Mesendoderm (in vitro differentiated cells): Measurements from ENCODE around the gene P3H2.

Experiments used
- DNase-seq: peaks from one replicate; pipeline ENCODE4 v3.0.0; 2013
- H2AK5ac ChIP-seq: 2 replicates; pipeline ENCODE4 v1.6.1; 2013; ENCODE audit warnings: low read length, inconsistent platforms
- H2BK120ac ChIP-seq: 2 replicates; pipeline ENCODE4 v1.6.1; 2013; ENCODE audit warnings: low read depth, mild to moderate bottlenecking, low read length, moderate library complexity, mixed read lengths
- H2BK15ac ChIP-seq: replicated peaks from 2 replicates; pipeline ENCODE4 v1.6.1; 2013; ENCODE audit warnings: low read depth, mild to moderate bottlenecking, moderate library complexity
- H2BK5ac ChIP-seq: 2 replicates; pipeline ENCODE4 v1.6.1; 2013; ENCODE audit warnings: low read length, inconsistent platforms
- H3K18ac ChIP-seq: 2 replicates; pipeline ENCODE4 v1.6.1; 2013; ENCODE audit warnings: mild to moderate bottlenecking, low read length, mixed read lengths
- H3K23ac ChIP-seq: one replicate; pipeline ENCODE4 v1.6.1; 2013; ENCODE audit warnings: low read length
- H3K27ac ChIP-seq: 2 replicates; pipeline ENCODE4 v1.5.1; 2013; ENCODE audit warnings: low read depth, mild to moderate bottlenecking, inconsistent platforms, low read length, moderate library complexity
- H3K27me3 ChIP-seq: 2 replicates; pipeline ENCODE4 v1.6.1; 2013; ENCODE audit warnings: low read length, control low read depth, mild to moderate bottlenecking, inconsistent platforms; ENCODE audit not compliant: insufficient read depth, poor library complexity
- H3K36me3 ChIP-seq: 2 replicates; pipeline ENCODE4 v1.6.1; 2013; ENCODE audit warnings: low read length, inconsistent platforms; ENCODE audit not compliant: control insufficient read depth, insufficient read depth
- H3K4ac ChIP-seq: one replicate; pipeline ENCODE4 v1.6.1; 2013; ENCODE audit warnings: low read depth, mild to moderate bottlenecking, low read length, moderate library complexity
- H3K4me1 ChIP-seq: 2 replicates; pipeline ENCODE4 v1.6.1; 2013; ENCODE audit warnings: low read depth, low read length, inconsistent platforms; ENCODE audit not compliant: control insufficient read depth
- H3K4me2 ChIP-seq: 2 replicates; pipeline ENCODE4 v1.6.1; 2013; ENCODE audit warnings: low read length
- H3K4me3 ChIP-seq: 2 replicates; pipeline ENCODE4 v1.5.1; 2013; ENCODE audit warnings: mild to moderate bottlenecking, low read length
- H3K56ac ChIP-seq: one replicate; pipeline ENCODE4 v1.6.1; 2013; ENCODE audit warnings: low read length
- H3K79me1 ChIP-seq: 2 replicates; pipeline ENCODE4 v1.6.1; 2013; ENCODE audit warnings: low read length, inconsistent platforms
- H3K79me2 ChIP-seq: 2 replicates; pipeline ENCODE4 v1.6.1; 2013; ENCODE audit warnings: mild to moderate bottlenecking, low read length; ENCODE audit not compliant: control insufficient read depth, insufficient read depth
- H3K9ac ChIP-seq: 2 replicates; pipeline ENCODE4 v1.6.1; 2013; ENCODE audit warnings: low read length, inconsistent platforms
- H4K5ac ChIP-seq: one replicate; pipeline ENCODE4 v1.6.1; 2013; ENCODE audit warnings: low read length
- H4K8ac ChIP-seq: one replicate; pipeline ENCODE4 v1.6.1; 2013; ENCODE audit warnings: low read depth, mild to moderate bottlenecking, control low read depth, low read length, moderate library complexity
- WGBS: extraction: QIAGEN DNeasy Blood & Tissue Kit; methylation state at CpG from one replicate; pipeline ENCODE4 v1.1.7; 2013; ENCODE audit warnings: low lambda C conversion rate, missing lambda C conversion rate; ENCODE audit not compliant: insufficient coverage; ENCODE audit errors: extremely low coverage; 5-methylcytosine and 5-hydroxymethylcytosine counted together

The P3H2 gene

DNA sequence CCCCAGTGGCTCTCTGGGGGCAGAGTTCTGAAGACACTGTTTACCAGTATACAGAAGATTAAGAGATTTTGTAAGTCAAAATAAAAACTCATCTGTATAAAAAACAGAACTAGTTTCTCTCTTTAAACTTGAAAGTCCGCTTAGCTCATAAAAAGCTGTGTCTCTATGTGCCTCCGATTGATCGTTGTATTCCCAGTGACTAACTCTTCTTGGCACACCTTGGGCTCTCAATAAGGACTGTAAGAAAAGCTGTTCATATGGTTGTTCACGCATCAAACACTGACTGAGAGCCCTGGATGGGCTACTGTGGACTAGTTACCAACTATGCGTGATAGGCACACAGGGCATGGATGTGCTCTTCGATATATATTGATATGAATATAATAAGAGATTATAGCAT, 107.9 kb downstream of the P3H2 start:
- H4K8ac ChIP-seq, result no peak overlapping the region
- no CpG with 5 or more reads among the region's 6 CpGs for WGBS
- H3K27me3 ChIP-seq, result no peaks in the 10 kb centered on the region
- peak overlapping the region; percentile 82 for H2BK5ac ChIP-seq
- H3K79me1 ChIP-seq, result peaks cover 2% of the 10 kb centered on the region
- H3K4me2 ChIP-seq, result no peak overlapping the region
- peak overlapping the region; percentile 45 for H2BK15ac ChIP-seq
- peak overlapping the region; percentile 92 for H3K18ac ChIP-seq
- H3K36me3 ChIP-seq, result no peaks in the 10 kb centered on the region
- peak overlapping the region; percentile 67 for H2AK5ac ChIP-seq
- H3K4me3 ChIP-seq, result no peak overlapping the region
- peak overlapping the region; percentile 55 for H3K4ac ChIP-seq
- peak overlapping the region; percentile 14 for H2BK120ac ChIP-seq
- peak overlapping the region; percentile 41 for H3K9ac ChIP-seq
- no peak for DNase-seq
- no peaks in the 10 kb centered on the region for H3K79me2 ChIP-seq
- H3K23ac ChIP-seq, result no peak overlapping the region
- peak overlapping the region; percentile 88 for H3K27ac ChIP-seq
- no peak overlapping the region for H4K5ac ChIP-seq
- peak overlapping the region; percentile 35 for H3K56ac ChIP-seq
- H3K4me1 ChIP-seq, result peaks cover 7% of the 10 kb centered on the region

DNA sequence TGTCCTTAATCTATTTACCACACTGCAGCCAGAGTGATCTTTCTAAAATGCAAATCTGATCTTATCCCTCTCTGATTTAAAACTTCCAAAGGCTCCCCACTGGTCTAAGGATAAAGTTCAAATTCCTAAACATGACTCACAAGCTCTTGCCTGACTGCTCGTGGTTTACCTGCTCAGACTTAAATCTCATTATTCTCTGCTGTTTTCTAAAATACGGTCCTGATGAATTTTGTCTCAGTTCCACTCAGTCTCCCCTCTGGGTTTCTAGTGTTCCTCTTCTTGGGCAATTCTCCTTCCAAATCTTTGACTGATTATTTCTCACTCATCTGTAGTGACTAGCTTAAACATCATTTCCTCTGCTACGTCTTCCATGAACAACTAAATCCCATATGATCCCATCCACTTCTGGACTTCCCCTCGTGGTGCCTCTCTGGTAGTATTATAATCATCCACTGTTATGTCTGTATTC, 108.3 kb downstream of the P3H2 start:
- Histone ChIP-seq H3K4me1 (peaks cover 7% of the 10 kb centered on the region), H3K36me3 (no peaks in the 10 kb centered on the region), H4K5ac (no peak overlapping the region), H4K8ac (peak overlapping the region; percentile 28), H2BK15ac (peak overlapping the region; percentile 45), H3K56ac (peak overlapping the region; percentile 35), H3K9ac (peak overlapping the region; percentile 41), H3K79me1 (peaks cover 2% of the 10 kb centered on the region), H3K4ac (no peak overlapping the region), H3K23ac (no peak overlapping the region), H3K79me2 (no peaks in the 10 kb centered on the region), H3K27me3 (no peaks in the 10 kb centered on the region), H2AK5ac (no peak overlapping the region), H3K18ac (peak overlapping the region; percentile 92), H3K4me2 (no peak overlapping the region), H2BK120ac (peak overlapping the region; percentile 14), H3K4me3 (no peak overlapping the region), H2BK5ac (peak overlapping the region; percentile 51), H3K27ac (peak overlapping the region; percentile 88)
- DNase-seq, result peak; percentile 96
- WGBS, result no CpG with 5 or more reads among the region's 4 CpGs

DNA sequence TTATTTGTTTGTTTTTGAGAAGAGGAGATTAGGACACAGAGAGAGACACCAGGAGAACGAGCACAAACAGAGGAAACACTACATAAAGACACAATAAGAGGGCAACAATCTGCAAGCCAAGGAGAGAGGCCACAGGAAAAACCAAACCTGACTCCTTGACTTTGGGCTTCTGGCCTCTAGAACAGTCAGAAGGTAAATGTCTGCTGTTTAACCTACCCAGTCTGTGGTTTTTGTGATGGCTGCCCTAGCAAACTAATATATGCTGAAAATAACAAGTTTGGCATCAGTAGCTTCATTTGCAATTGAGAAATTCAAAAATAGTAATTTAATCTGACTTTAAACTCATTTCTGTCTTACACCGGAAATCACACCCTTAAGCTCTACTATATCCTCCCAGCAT, 110.2 kb downstream of the P3H2 start:
- Histone ChIP-seq H3K27ac (no peak overlapping the region), H3K36me3 (no peaks in the 10 kb centered on the region), H3K23ac (no peak overlapping the region), H2AK5ac (no peak overlapping the region), H3K9ac (no peak overlapping the region), H2BK120ac (no peak overlapping the region), H3K79me1 (peaks cover 2% of the 10 kb centered on the region), H3K4me1 (peaks cover 7% of the 10 kb centered on the region), H4K8ac (peak overlapping the region; percentile 76), H3K18ac (peak overlapping the region; percentile 51), H2BK5ac (no peak overlapping the region), H3K4me3 (no peak overlapping the region), H2BK15ac (peak overlapping the region; percentile 67), H3K4ac (peak overlapping the region; percentile 81), H3K56ac (no peak overlapping the region), H3K79me2 (no peaks in the 10 kb centered on the region), H3K27me3 (no peaks in the 10 kb centered on the region), H4K5ac (no peak overlapping the region), H3K4me2 (no peak overlapping the region)
- no peak for DNase-seq
- WGBS, result no CpG with 5 or more reads among the region's 2 CpGs

GRCh38 chr3:190009614-190010013, 111.1 kb downstream of the P3H2 start:
- Histone ChIP-seq H4K5ac (no peak overlapping the region), H3K27me3 (no peaks in the 10 kb centered on the region), H3K4ac (no peak overlapping the region), H4K8ac (no peak overlapping the region), H3K18ac (no peak overlapping the region), H2BK5ac (no peak overlapping the region), H3K23ac (no peak overlapping the region), H2BK15ac (no peak overlapping the region), H2AK5ac (no peak overlapping the region), H3K4me2 (no peak overlapping the region), H3K4me3 (no peak overlapping the region), H3K27ac (no peak overlapping the region), H2BK120ac (no peak overlapping the region), H3K56ac (no peak overlapping the region), H3K9ac (no peak overlapping the region), H3K79me2 (no peaks in the 10 kb centered on the region), H3K36me3 (no peaks in the 10 kb centered on the region), H3K4me1 (peaks cover 7% of the 10 kb centered on the region), H3K79me1 (peaks cover 2% of the 10 kb centered on the region)
- DNase-seq, result no peak
- no CpG with 5 or more reads among the region's 1 CpG for WGBS

- Histone ChIP-seq H3K27ac (no peak overlapping the region), H2BK5ac (no peak overlapping the region), H3K36me3 (no peaks in the 10 kb centered on the region), H3K56ac (no peak overlapping the region), H3K23ac (no peak overlapping the region), H2BK15ac (no peak overlapping the region), H4K5ac (no peak overlapping the region), H3K4ac (no peak overlapping the region), H3K9ac (no peak overlapping the region), H3K79me1 (peaks cover 2% of the 10 kb centered on the region), H2BK120ac (no peak overlapping the region), H4K8ac (peak overlapping the region; percentile 13), H3K79me2 (no peaks in the 10 kb centered on the region), H2AK5ac (no peak overlapping the region), H3K27me3 (no peaks in the 10 kb centered on the region), H3K4me1 (peaks cover 5% of the 10 kb centered on the region), H3K18ac (peak overlapping the region; percentile 80), H3K4me2 (no peak overlapping the region), H3K4me3 (no peak overlapping the region)
- WGBS, result no CpG with 5 or more reads among the region's 2 CpGs
- no peak for DNase-seq
Observed at GRCh38 chr3:190008432-190008831, 112.3 kb downstream of the P3H2 start.
